Stimulated activated CD4-positive, alpha-beta T cell treated with anti-CD3 and anti-CD28 coated beads, Interleukin-2, amount 100 ng/mL, for 24 hours (primary cell): Measurements from ENCODE around the gene INPP5D.
"Not testable (repeated sequence)": the region's sequence is repeated elsewhere in the genome, so short reads cannot be mapped to it uniquely, and the experiment has no call there.

ENCODE experiments used
- DNase-seq, 2 donors: peaks; one replicate each; pipeline ENCODE4 v3.0.0-alpha.2; 2020

Gene INPP5D

GRCh38 chr2:233184669-233185068, 124.5 kb downstream of the INPP5D start:
- DNase-seq, result no peak

- no peak for DNase-seq
These were observed 125.2 kb downstream of the INPP5D start for GRCh38 chr2:233185330-233185729.

- no peak for DNase-seq
These were observed 125.8 kb downstream of the INPP5D start for GRCh38 chr2:233185963-233186362.

GRCh38 chr2:233186851-233187250, 126.7 kb downstream of the INPP5D start:
- no peak for DNase-seq

DNA sequence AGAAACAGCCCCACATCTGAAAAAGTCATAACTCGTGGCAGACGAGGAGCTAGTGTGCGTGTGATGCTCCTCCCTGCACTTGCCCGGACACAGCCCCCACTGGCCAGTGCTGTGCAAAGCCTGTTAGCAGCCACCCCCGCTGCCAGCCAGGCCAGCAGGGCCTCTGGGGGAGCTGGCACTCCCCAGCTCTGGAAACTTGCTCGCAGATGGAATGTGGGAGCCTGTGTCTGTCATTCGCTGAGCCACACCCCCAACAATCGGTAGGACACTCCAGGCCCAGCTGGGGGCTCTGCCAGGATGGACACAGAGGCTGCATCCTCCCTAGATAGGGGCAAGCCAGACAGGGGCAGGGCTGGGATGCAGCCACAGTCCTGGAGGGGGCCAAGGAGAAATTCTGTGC, 128.9 kb downstream of the INPP5D start:
- DNase-seq, result no peak

- not testable (repeated sequence) for DNase-seq
These were observed 130.9 kb downstream of the INPP5D start for GRCh38 chr2:233191016-233191415.

DNA sequence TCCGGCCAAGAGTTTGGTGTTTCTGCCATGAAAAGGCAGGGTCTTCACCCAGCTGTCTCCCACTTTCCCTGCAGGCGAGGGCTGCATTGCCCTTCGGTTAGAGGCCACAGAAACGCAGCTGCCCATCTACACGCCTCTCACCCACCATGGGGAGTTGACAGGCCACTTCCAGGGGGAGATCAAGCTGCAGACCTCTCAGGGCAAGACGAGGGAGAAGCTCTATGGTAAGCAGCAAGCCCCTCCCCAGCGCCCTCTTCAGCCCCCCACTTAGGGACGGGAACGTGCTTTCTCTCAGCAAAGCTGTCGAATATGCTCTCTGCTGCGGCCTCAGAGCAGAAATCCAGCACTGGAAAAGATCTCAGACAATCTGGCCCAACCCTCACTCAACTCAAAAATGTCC, 133.6 kb downstream of the INPP5D start:
- no peak for DNase-seq

DNA sequence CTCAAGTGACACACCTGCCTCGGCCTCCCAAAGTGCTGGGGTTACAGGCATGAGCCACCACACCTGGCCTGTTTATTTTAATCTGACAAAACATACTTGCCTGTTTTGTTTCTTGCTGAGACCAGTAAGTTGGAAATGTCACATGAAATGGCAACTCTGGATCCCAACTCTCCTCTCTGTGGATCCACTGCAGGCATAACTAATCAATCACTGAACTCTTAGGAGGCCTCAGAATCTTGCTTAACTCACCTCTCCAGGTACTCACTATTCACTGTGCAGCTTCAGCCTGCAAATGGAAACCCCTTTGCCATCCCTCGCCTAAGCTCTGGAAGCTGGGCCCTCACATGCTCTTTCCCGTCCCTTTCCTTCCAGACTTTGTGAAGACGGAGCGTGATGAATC, 134.9 kb downstream of the INPP5D start:
- no peak for DNase-seq

DNA sequence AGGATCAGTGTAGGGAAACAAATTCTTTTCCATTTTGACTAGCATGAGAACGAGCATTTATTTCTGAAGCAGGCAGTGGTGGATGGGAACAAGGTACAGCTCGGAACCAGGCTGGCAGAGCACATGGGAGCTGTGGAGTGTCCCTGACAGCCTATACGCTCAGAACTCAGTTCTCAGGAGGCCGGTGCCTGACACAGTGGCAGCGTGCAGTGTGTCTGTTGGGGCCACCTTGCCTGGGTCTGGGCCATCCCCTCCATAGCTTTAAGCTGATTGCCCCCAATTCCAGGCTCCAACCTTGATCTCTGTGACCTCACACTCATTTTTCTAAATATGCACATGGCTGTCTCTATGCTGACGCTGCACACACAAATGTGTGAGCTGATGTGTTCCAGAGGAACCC, 136.9 kb downstream of the INPP5D start:
- no peak for DNase-seq

GRCh38 chr2:233198026-233198425, 137.9 kb downstream of the INPP5D start:
- no peak for DNase-seq

DNA sequence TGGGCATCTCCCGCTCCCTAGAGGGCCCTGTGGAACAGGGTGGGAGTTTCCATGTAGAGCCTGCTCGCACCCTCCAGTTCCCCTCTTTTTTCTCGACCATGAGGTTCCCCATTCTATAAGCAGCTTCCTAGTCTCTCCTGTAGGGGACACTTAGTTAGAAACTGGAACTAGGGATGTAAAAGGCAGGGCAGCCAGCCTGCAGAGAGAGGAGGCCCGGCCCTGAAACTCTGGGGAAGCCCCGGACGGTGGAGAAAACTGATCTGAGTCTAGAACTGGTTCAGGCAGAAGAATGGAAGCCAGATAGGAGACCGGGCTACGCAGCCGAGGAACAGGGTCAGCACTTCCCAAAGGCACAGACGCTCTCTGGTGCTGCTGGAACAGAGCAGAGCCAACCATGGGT, 139.7 kb downstream of the INPP5D start:
- DNase-seq, result no peak

DNA sequence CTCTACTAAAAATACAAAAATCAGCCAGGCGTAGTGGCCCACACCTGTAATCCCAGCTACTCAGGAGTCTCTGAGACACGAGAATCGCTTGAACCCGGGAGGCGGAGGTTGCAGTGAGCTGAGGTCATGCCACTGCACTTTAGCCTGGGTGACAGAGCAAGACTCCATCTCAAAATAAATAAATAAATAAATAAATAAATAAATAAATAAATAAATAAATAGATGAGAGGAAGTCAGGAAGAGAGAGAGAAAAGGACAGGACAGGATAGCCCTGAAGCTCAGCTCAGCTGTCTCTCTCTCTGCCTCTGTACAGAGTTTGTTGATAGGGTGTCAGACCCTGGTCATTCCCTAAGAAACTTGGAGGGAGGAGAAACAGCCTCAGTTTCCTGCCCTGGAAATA, 140.6 kb downstream of the INPP5D start:
- DNase-seq, result not testable (repeated sequence)

DNA sequence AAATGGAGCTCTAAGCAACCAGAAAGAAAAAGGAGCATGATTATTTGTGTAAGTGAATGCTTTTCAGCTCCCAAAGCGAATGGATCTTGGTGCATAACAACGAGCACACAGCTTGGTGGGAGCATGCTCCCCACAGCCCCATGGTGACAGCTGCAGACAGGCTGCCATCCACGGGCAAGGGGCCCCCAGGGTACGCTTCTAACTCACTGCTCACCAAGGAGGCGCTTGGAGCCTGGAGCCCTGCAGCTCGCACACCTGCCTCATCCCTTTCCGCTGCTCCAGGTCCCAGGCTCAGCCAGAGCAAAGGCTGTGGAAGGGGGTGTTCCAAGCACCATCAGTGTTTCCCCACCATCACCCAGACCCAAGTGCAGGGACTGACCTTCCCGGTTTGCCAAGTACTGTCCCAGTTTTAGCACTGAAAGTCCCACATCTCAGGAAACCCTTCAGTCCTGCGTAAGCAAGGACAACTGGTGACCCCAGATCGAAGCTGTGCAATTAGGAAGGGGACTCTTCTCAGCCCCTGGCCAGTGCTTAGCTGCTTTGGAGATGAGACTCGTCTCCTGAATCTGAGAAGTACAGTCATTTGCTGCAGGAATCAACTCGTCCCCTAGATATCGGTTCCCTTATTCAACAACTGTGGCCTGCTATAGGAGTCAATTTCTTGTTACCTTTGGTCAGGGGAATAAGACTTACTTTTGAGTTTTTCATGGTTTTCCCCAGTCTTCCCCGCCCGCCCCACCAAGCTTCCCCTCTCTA, 141.3 kb downstream of the INPP5D start:
- no peak for DNase-seq

GRCh38 chr2:233202531-233202944, 142.4 kb downstream of the INPP5D start:
- DNase-seq, result no peak

DNA sequence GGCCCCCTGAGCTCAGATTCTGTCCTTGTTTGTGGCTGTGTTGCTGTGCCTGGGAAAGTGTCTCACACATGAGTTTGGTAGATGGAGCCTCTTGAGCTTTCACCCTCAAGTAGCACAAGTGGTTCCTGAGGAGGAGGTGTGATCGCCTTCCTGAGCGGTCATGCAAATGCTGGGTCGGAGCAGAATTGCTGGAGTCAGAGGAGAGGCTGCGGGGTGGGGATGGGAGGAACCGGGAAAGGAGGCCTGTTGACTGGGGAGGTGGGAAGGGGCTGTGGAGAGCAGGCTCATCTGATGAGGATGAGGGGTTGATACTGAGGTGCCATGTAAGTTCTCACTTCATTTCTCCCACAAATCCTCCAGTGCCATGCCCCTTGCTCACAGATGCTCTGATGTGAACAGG, 142.9 kb downstream of the INPP5D start:
- DNase-seq, result no peak

- DNase-seq, result no peak
These were observed 144.3 kb downstream of the INPP5D start for GRCh38 chr2:233204286-233204936.

- DNase-seq, result no peak
These were observed 148.4 kb downstream of the INPP5D start for GRCh38 chr2:233208382-233209116.

DNA sequence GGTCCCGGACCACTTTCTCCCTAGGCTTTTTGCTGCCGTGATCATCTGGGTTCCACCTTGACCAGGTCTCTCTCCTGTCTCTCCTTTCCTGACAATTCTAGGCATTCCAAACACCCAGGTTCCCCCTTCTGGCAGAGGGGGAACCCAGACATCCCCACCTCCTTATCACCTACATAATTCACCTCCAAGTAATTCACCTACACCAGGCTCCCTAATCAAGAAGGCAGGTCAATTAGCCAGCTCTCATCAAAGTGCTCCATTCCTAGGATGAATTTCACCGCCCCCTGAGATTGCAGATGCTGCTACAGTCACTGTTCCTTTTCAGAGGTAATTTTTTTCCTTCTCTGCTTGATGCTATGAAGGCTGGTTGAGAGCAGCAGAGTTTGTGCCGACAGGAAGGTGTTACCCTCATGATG, 149.0 kb downstream of the INPP5D start:
- no peak for DNase-seq

- no peak for DNase-seq
These were observed 149.5 kb downstream of the INPP5D start for GRCh38 chr2:233209533-233210171.

GRCh38 chr2:233210281-233210680, 150.1 kb downstream of the INPP5D start:
- DNase-seq, result no peak

DNA sequence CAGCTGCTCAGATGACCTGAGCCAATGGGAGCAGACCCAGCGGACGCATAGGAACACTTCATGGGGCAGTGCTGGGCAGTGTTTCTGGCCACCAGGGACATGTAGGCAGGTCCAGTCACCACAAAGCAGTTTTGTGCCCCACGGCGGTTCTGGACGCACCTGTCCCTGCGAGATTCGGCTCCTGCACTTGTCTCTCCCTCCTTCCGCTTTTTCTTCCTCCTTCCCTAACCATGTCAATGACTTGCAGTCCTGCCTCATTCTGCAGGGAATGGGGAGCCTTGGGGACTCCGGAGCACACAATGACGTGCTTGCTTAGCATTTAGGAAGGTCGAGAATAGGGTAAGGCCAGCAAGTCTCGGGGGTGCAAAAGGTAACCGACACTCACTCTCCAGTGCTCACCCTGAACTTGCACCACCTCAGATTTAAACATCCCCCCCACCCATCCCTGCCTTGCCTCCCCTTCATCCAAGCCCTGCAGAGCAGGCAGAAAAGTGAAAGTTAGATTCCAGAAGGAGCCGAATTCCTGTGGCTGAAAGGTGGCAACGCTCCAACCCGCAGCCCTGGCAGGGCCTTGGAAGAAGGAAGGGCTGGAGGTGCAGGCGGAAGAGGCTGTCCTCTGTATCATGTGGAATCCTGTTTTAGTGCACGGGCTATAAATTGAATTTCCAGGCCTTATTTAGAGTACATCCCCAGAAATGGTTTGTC, 150.9 kb downstream of the INPP5D start:
- DNase-seq, result no peak

DNA sequence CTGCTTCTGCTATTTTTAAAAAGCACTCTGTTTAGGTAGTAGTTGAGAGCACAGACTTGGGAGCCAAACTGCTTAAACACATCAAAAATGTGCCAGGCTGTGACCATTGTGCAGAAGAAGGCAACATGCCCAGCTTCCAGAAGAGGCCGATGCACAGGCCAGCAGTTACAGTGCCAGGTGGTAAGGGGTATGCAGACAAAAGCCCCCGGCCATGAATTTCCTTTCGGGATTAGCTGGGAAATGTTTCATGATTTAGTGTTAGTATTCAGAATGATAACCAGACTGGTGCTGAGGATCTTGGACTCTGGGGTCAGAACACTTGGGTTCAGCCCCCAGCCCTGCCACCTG, 151.4 kb downstream of the INPP5D start:
- DNase-seq, result no peak

GRCh38 chr2:233213011-233213410, 152.9 kb downstream of the INPP5D start:
- DNase-seq, result no peak
